Measurements from ENCODE around the gene ERC1.

- TF ChIP-seq POLR2A (IDR thresholded peaks at IDR 0.05) (no peak), CTCF (IDR thresholded peaks at IDR 0.05) (no peak), POLR2AphosphoS5 (IDR thresholded peaks at IDR 0.05) (peak in 2 of 3 donors; percentile 45 to 49), EP300 (IDR thresholded peaks at IDR 0.05; ENCODE audit: low read depth) (no peak)
Observed at GRCh38 chr12:1130164-1130563, 139.1 kb downstream of the ERC1 start.
